Cardiac muscle cell (in vitro differentiated cells and primary cell): ENCODE results near the gene ITIH2. TPM values are rescaled to one million over a fixed set of nuclear protein-coding genes. Genes with fewer than 3 reads are reported as not detected.
"Not testable (repeated sequence)": the region's sequence is repeated elsewhere in the genome, so short reads cannot be mapped to it uniquely, and the experiment has no call there.

Source experiments
- DNase-seq, 2 donors: peaks; one replicate each; pipeline versions ENCODE4 v3.0.0 to v3.0.0-alpha.2; 2010 to 2017; ENCODE audit warnings: low read depth in 1 of 2, low spot score in 1 of 2
- H3K27ac ChIP-seq: fragments of 200-600 bp; sonication (generic); 2 replicates; pipeline ENCODE4 v1.5.1; 2016
- H3K27me3 ChIP-seq: fragments of 200-600 bp; sonication (generic); 2 replicates; pipeline ENCODE4 v1.6.0; 2016; ENCODE audit warnings: control low read depth
- H3K36me3 ChIP-seq: fragments of 200-600 bp; sonication (generic); 2 replicates; pipeline ENCODE4 v1.5.1; 2016; ENCODE audit warnings: control low read depth
- H3K4me1 ChIP-seq: fragments of 200-600 bp; sonication (generic); 2 replicates; pipeline ENCODE4 v1.8.1; 2017; ENCODE audit warnings: low read depth, mild to moderate bottlenecking, mixed run types
- H3K4me3 ChIP-seq: fragments of 200-600 bp; sonication (generic); 2 replicates; pipeline ENCODE4 v1.5.1; 2016; ENCODE audit warnings: mild to moderate bottlenecking
- H3K9me3 ChIP-seq: fragments of 200-600 bp; sonication (generic); 2 replicates; pipeline ENCODE4 v1.5.1; 2017; ENCODE audit warnings: low read depth, mild to moderate bottlenecking, control low read depth
- polyA plus RNA-seq: library from polyadenylated mRNA; unstranded; fragments of >200 nt; fragmentation: Nextera tagmentation; extraction: Ambion mirVana; gene quantifications from 2 replicates; pipeline ENCODE4 v1.2.1, GENCODE V29; 2016
- total RNA-seq: library from RNA; depleted of rRNA; stranded (reverse); fragments of >200 nt; gene quantifications from 2 replicates; pipeline ENCODE4 v1.2.3, GENCODE V29; 2016
- TF ChIP-seq, protein P1 (sequence below): IDR thresholded peaks from 2 replicates; pipeline ENCODE4 v1.5.1; 2012; ENCODE audit warnings: low read depth, mild to moderate bottlenecking, low read length

Gene ITIH2
- total and polyA plus RNA-seq, 2 experiments from 2014 or later, result 0.09 TPM; not detected in 1

- TF ChIP-seq, protein P1, sequence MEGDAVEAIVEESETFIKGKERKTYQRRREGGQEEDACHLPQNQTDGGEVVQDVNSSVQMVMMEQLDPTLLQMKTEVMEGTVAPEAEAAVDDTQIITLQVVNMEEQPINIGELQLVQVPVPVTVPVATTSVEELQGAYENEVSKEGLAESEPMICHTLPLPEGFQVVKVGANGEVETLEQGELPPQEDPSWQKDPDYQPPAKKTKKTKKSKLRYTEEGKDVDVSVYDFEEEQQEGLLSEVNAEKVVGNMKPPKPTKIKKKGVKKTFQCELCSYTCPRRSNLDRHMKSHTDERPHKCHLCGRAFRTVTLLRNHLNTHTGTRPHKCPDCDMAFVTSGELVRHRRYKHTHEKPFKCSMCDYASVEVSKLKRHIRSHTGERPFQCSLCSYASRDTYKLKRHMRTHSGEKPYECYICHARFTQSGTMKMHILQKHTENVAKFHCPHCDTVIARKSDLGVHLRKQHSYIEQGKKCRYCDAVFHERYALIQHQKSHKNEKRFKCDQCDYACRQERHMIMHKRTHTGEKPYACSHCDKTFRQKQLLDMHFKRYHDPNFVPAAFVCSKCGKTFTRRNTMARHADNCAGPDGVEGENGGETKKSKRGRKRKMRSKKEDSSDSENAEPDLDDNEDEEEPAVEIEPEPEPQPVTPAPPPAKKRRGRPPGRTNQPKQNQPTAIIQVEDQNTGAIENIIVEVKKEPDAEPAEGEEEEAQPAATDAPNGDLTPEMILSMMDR, result no peak
- no peak overlapping the region for H3K27ac ChIP-seq
- H3K27me3 ChIP-seq, result peaks cover 21% of the 10 kb centered on the region
- H3K36me3 ChIP-seq, result no peaks in the 10 kb centered on the region
- H3K4me3 ChIP-seq, result no peak overlapping the region
- H3K9me3 ChIP-seq, result no peaks in the 10 kb centered on the region
- no peak for DNase-seq
- H3K4me1 ChIP-seq, result no peaks in the 10 kb centered on the region
These were observed 23.9 kb upstream of the ITIH2 start for GRCh38 chr10:7679256-7679655.

DNA sequence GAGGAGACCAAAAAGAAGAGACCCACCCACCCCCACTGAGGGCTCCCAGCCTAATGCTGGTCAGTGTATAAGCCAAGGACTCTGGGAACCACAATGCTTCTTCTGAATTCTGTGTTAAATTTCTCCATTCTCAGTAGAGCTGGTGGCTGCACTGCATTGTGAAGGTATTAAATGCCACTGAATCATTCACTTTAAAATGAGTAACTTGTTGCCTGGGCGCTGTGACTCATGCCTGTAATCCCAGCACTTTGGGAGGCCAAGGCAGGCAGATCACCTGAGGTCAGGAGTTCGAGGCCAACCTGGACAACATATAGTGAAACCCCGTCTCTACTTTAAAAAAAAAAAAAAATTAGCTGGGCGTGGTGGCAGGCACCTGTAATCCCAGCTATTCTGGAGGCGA is 23.0 kb upstream of the ITIH2 start:
- not testable (repeated sequence) for DNase-seq, H3K4me1 ChIP-seq, H3K4me3 ChIP-seq, H3K36me3 ChIP-seq, H3K27ac ChIP-seq, H3K9me3 ChIP-seq
- peaks cover 16% of the 10 kb centered on the region for H3K27me3 ChIP-seq

- Histone ChIP-seq H3K27ac (no peak overlapping the region), H3K4me3 (no peak overlapping the region), H3K27me3 (no peaks in the 10 kb centered on the region), H3K36me3 (no peaks in the 10 kb centered on the region), H3K9me3 (no peaks in the 10 kb centered on the region), H3K4me1 (no peaks in the 10 kb centered on the region)
- no peak for DNase-seq
- TF ChIP-seq, protein P1, result no peak
These were observed 16.6 kb upstream of the ITIH2 start for GRCh38 chr10:7686351-7687171.

DNA sequence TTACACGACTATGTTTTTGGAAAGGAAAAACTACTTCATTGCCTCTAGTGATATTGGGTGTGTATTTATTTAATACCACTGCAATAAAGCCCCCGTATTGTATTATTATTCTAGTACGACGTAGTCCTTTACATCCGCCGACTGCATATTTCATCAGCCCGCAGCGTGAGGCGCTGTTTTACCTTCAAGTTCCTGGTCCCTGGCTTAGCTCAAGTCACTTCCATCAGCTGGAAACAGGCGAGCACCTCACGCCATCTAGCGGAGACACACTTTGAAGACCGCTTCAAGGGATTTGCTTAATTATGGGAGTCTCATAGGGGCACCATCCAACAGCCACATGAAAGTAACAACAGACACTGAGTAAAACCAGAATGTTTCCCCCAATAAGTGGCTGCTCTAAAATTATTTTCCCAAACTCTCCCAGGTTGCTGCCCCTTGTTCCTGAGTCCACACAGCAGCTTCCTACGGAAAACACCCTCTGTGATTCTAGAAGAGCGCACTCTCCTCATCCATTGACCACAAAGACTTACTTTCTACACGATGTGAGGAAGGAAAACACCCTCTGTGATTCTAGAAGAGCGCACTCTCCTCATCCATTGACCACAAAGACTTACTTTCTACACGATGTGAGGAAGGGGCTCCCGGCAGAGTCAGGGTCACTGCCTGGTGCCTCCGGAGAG is 15.7 kb upstream of the ITIH2 start:
- TF ChIP-seq, protein P1, result peak; percentile 88
- Histone ChIP-seq H3K4me1 (no peaks in the 10 kb centered on the region), H3K27me3 (no peaks in the 10 kb centered on the region), H3K36me3 (no peaks in the 10 kb centered on the region), H3K9me3 (no peaks in the 10 kb centered on the region), H3K4me3 (no peak overlapping the region), H3K27ac (no peak overlapping the region)
- peak; percentile 92 to 96 for DNase-seq

DNA sequence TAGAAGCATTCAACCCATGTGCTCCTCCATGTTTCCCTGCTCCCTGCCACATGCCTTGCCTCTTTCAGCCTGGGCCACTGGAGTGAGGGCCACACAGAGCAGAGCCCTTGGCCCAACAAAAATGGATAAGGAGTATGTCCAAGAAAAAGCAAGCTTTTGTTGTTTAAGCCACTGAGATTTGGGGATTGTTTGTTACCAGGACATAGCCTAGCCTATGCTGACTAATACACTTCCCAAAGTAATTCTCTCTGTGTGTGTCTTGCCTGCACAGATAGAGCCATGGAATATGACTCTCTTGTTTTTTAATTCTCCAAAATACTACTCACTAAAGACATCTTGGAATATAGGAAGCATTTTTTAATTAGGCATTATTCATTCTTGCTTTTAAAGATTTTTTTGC is 13.5 kb upstream of the ITIH2 start:
- no peaks in the 10 kb centered on the region for H3K4me1 ChIP-seq
- H3K9me3 ChIP-seq, result no peaks in the 10 kb centered on the region
- no peak for DNase-seq
- no peaks in the 10 kb centered on the region for H3K27me3 ChIP-seq
- no peaks in the 10 kb centered on the region for H3K36me3 ChIP-seq
- TF ChIP-seq, protein P1, result no peak
- no peak overlapping the region for H3K4me3 ChIP-seq
- no peak overlapping the region for H3K27ac ChIP-seq

DNA sequence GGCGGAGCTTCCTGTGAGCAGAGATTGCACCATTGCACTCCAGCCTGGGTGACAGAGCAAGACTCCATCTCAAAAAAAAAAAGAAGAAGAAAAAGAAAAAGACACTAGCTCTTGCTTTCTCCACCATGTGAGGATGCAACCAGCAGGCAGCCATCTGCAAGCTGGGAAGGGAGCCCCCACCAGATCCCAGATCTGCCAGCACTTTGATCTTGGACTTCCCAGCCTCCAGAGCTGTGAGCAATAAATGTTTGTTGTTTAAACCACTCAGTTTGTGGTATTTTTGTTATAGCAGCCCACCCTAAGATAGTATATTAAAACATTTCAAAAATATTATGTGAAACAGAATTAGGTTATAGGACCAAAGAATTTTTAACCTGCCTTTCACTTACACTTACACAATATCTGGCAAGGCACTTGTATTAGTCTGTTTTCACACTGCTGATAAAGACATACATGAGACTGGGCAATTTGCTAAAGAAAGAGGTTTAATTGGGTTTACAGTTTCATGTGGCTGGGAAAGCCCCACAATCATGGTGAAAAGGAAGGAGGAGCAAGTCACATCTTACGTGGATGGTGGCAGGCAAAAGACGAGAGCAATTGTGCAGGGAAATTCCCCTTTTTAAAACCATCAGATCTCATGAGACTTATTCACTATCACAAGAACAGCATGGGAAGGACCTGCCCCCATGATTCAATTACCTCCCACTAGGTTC is 12.1 kb upstream of the ITIH2 start:
- not testable (repeated sequence) for H3K4me1 ChIP-seq, H3K36me3 ChIP-seq, H3K27me3 ChIP-seq, H3K27ac ChIP-seq, H3K9me3 ChIP-seq, H3K4me3 ChIP-seq, DNase-seq

DNA sequence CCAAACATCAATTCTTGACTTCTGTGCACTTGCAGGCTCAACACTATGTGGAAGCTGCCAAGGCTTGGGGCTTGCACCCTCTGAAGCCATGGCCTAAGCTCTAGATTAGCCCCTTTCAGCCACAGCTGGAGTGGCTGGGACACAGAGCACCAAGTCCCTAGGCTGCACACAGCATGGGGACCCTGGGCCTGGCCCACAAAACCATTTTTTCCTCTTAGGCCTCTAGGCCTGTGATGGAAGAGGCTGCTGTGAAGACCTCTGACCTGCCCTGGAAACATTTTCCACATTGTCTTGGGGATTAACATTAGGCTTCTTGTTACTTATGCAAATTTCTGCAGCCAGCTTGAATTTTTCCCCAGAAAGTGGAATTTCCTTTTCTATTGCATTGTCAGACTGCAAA is 10.7 kb upstream of the ITIH2 start:
- H3K27ac ChIP-seq, H3K4me1 ChIP-seq, H3K27me3 ChIP-seq, H3K36me3 ChIP-seq, H3K4me3 ChIP-seq, H3K9me3 ChIP-seq, DNase-seq: not testable (repeated sequence)

DNA sequence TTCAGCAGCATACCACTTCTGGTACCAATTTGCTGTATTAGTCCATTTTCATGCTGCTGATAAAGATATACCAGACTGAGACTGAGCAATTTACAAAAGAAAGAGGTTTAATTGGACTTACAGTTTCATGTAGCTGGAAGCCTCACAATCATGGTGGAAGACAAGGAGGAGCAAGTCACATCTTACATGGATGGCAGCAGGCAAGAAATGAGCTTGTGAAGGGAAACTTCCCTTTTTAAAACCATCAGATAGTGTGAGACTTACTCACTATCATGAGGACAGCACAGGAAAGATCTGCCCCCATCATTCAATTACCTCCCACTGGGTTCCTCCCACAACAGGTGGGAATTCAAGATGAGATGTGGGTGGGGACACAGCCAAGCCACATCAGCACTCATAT is 9.9 kb upstream of the ITIH2 start:
- DNase-seq, H3K27ac ChIP-seq, H3K36me3 ChIP-seq, H3K27me3 ChIP-seq, H3K4me1 ChIP-seq, H3K4me3 ChIP-seq, H3K9me3 ChIP-seq: not testable (repeated sequence)
